ENCODE data around the gene CPTP.
A peak's percentile ranks its signal among the peaks of the same experiment; 100 is the strongest.

Gene CPTP

DNA sequence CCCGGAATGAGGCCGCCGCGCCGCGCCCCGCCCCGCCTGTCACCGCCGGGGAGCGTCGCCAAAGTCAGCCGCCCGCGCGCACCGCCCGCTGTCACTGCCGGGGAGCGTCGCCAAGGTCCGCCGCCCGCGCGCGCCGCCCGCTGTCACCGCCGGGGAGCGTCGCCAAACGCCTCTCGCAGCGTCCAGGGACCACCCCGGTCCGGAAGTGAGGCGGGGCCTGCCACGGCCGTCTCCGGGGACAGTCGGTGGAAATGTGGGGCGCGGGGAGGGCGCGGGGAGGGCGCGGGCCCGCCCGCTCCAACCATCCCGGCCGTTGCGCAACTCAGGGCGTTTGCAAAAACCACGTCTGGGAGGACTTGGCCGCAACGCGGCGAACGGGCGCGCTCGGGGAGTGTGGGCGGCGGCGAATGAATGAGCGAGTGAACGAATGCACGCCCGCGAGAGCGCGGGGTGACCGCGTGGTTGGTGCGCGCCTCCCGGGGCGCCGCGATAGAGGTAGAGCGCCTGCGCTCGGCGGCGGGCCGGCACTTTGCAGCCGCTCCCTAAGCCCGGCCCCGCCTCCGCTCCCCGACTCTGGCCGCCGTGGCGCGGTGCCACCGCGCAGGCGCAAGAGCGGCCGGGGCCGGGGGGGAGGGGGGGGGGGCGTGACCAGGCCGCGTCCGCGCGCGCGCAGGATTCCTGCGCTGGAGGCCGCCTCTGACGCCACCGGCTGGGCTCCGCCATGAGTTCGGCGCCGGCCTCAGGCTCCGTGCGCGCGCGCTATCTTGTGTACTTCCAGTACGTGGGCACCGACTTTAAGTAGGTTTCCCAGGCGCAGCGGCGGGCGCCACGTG lies 16.5 kb upstream of the CPTP start, which contains the start of the genes ACAP3 and PUSL1:
TSS of gene ACAP3 (minus strand) at position 8 of the 833 bp plus-strand sequence. CDS start 115 bp downstream, outside the sequence.
TSS of gene PUSL1 (plus strand) at position 675 of the 833 bp plus-strand sequence. CDS start at position 722, 47 bp downstream.
- Mint-ChIP-seq H3K27ac (peak within 1 kb of the TSS; percentile 51 to 81 (median 72)), H3K4me1 (peaks cover 22% of the 10 kb centered on the region), H3K36me3 (ENCODE audit: low read depth) (no peaks in the 10 kb centered on the region), H3K4me3 (peak within 1 kb of the TSS; percentile 89 to 92 (median 90)), H3K27me3 (ENCODE audit: low read depth) (no peaks in the 10 kb centered on the region), H3K9me3 (no peaks in the 10 kb centered on the region)
- TF ChIP-seq, protein P1, sequence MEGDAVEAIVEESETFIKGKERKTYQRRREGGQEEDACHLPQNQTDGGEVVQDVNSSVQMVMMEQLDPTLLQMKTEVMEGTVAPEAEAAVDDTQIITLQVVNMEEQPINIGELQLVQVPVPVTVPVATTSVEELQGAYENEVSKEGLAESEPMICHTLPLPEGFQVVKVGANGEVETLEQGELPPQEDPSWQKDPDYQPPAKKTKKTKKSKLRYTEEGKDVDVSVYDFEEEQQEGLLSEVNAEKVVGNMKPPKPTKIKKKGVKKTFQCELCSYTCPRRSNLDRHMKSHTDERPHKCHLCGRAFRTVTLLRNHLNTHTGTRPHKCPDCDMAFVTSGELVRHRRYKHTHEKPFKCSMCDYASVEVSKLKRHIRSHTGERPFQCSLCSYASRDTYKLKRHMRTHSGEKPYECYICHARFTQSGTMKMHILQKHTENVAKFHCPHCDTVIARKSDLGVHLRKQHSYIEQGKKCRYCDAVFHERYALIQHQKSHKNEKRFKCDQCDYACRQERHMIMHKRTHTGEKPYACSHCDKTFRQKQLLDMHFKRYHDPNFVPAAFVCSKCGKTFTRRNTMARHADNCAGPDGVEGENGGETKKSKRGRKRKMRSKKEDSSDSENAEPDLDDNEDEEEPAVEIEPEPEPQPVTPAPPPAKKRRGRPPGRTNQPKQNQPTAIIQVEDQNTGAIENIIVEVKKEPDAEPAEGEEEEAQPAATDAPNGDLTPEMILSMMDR (IDR thresholded peaks at IDR 0.05; ENCODE audit: unreplicated experiment in 3 of 3): no peak

DNA sequence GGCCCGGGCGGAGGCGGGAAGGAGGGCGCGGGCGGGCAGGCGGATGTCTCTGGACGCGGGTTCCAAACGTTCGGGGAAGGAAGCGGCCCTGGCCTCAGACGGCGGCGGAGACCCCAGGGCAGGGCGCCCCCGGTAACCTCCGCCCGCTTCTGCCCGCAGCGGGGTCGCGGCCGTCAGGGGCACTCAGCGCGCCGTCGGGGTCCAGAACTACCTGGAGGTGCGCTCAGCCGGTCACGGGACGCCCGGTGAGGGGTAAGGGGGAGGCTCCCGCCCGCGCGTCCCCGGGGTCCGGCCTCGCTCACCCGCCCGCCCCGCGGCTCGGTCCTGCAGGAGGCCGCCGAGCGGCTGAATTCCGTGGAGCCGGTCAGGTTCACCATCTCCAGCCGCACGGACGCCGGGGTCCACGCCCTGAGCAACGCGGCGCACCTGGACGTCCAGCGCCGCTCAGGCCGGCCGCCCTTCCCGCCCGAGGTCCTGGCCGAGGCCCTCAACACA lies 15.8 kb upstream of the CPTP start:
- TF ChIP-seq, protein P1 (IDR thresholded peaks at IDR 0.05; ENCODE audit: unreplicated experiment in 3 of 3): no peak
- no peaks in the 10 kb centered on the region for H3K9me3 Mint-ChIP-seq
- H3K4me1 Mint-ChIP-seq: peaks cover 22% of the 10 kb centered on the region
- no peaks in the 10 kb centered on the region for H3K27me3 Mint-ChIP-seq (ENCODE audit: low read depth)
- no peak overlapping the region for H3K27ac Mint-ChIP-seq
- peak overlapping the region; percentile 80 to 86 (median 84) for H3K4me3 Mint-ChIP-seq
- H3K36me3 Mint-ChIP-seq (ENCODE audit: low read depth): peaks cover 3% of the 10 kb centered on the region

DNA sequence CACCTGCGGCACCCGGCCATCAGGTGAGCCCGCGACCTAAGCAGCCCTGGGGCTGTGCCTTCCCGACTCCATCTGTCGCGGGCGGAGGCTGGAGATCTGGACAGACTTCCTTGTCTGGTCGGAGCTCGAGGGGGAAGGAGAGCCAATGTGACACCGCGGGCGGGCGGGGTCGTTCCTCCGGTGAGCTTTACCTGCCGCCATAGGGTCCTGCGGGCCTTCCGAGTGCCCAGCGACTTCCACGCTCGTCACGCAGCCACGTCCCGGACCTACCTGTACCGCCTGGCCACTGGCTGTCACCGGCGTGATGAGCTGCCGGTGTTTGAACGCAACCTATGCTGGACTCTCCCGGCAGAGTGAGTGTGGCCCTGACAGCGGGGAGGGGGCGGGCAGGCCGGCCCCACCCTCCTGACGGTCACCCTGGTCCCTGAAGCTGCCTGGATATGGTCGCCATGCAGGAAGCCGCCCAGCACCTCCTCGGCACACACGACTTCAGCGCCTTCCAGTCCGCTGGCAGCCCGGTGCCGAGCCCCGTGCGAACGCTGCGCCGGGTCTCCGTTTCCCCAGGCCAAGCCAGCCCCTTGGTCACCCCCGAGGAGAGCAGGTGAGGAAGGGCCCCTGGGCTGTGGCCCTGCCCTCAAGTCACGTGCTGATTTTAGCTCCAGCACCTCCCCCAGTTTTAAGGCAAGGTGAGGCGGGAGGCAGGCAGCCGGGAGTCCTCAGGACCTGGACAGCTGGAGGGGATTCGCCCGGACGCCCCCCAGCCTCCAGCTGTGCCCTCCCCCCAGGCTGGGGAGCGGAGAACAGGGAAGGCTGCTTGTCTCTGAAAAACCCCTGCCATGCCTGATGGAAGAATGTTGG lies 15.1 kb upstream of the CPTP start:
- Mint-ChIP-seq H3K4me3 (peak overlapping the region; percentile 75 to 79 (median 75)), H3K9me3 (no peaks in the 10 kb centered on the region), H3K4me1 (peaks cover 20% of the 10 kb centered on the region), H3K36me3 (ENCODE audit: low read depth) (peaks cover 4% of the 10 kb centered on the region), H3K27ac (no peak overlapping the region), H3K27me3 (ENCODE audit: low read depth) (no peaks in the 10 kb centered on the region)
- TF ChIP-seq, protein P1 (IDR thresholded peaks at IDR 0.05; ENCODE audit: unreplicated experiment in 3 of 3): no peak

DNA sequence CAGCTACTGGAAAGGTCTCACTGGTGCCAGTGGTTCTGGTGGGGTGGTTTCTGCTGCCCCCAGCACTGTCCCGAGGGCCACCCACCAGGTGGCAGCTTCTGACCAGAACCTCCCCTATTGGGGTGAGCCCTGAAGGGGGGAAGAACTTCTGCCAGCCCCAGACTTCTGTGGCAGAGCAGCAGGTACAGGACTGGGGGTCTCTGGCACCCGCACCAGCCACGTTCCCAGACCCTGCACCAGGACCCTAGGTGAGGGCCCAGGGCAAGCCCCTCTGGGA lies 14.6 kb upstream of the CPTP start:
- Mint-ChIP-seq H3K27ac (no peak overlapping the region), H3K27me3 (ENCODE audit: low read depth) (no peaks in the 10 kb centered on the region), H3K4me1 (peaks cover 15% of the 10 kb centered on the region), H3K4me3 (peak overlapping the region; percentile 75 to 79 (median 75)), H3K36me3 (ENCODE audit: low read depth) (peaks cover 4% of the 10 kb centered on the region), H3K9me3 (no peaks in the 10 kb centered on the region)
- TF ChIP-seq, protein P1 (IDR thresholded peaks at IDR 0.05; ENCODE audit: unreplicated experiment in 3 of 3): no peak

DNA sequence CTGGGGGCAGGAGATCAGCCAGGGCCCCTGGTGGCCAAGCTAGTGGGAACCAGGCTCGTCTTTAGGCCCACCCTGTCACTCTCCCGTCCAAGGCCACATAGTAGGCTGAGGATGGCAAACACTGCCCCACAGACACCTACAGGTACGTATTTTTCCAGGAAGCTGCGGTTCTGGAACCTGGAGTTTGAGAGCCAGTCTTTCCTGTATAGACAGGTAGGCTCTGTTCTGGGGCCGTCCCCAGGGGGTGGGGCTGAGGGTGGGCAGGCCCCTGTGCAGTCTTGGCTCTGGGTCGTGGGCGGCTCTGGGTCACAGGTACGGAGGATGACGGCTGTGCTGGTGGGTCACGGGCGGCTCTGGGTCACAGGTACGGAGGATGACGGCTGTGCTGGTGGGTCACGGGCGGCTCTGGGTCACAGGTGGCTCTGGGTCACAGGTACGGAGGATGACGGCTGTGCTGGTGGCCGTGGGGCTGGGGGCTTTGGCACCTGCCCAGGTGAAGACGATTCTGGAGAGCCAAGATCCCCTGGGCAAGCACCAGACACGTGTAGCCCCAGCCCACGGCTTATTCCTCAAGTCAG lies 14.0 kb upstream of the CPTP start:
- H3K9me3 Mint-ChIP-seq: no peaks in the 10 kb centered on the region

More for the DNA sequence above, 14.0 kb upstream of the CPTP start:
- TF ChIP-seq, protein P1 (IDR thresholded peaks at IDR 0.05; ENCODE audit: unreplicated experiment in 3 of 3): no peak
- H3K36me3 Mint-ChIP-seq (ENCODE audit: low read depth): peaks cover 4% of the 10 kb centered on the region
- H3K27me3 Mint-ChIP-seq (ENCODE audit: low read depth): no peaks in the 10 kb centered on the region
- peak overlapping the region; percentile 64 to 77 (median 75) for H3K4me3 Mint-ChIP-seq
- peaks cover 13% of the 10 kb centered on the region for H3K4me1 Mint-ChIP-seq
- no peak overlapping the region for H3K27ac Mint-ChIP-seq

Data from nephron (organoid).